Measurements from ENCODE around the gene SCMH1.

- no peak for TF ChIP-seq CTCF (IDR thresholded peaks at IDR 0.05; ENCODE audit: poor library complexity, severe bottlenecking)
- TF ChIP-seq, protein P1, sequence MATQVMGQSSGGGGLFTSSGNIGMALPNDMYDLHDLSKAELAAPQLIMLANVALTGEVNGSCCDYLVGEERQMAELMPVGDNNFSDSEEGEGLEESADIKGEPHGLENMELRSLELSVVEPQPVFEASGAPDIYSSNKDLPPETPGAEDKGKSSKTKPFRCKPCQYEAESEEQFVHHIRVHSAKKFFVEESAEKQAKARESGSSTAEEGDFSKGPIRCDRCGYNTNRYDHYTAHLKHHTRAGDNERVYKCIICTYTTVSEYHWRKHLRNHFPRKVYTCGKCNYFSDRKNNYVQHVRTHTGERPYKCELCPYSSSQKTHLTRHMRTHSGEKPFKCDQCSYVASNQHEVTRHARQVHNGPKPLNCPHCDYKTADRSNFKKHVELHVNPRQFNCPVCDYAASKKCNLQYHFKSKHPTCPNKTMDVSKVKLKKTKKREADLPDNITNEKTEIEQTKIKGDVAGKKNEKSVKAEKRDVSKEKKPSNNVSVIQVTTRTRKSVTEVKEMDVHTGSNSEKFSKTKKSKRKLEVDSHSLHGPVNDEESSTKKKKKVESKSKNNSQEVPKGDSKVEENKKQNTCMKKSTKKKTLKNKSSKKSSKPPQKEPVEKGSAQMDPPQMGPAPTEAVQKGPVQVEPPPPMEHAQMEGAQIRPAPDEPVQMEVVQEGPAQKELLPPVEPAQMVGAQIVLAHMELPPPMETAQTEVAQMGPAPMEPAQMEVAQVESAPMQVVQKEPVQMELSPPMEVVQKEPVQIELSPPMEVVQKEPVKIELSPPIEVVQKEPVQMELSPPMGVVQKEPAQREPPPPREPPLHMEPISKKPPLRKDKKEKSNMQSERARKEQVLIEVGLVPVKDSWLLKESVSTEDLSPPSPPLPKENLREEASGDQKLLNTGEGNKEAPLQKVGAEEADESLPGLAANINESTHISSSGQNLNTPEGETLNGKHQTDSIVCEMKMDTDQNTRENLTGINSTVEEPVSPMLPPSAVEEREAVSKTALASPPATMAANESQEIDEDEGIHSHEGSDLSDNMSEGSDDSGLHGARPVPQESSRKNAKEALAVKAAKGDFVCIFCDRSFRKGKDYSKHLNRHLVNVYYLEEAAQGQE (IDR thresholded peaks at IDR 0.05; ENCODE audit: borderline replicate concordance) = no peak
These were observed 2.0 kb downstream of the SCMH1 start for GRCh38 chr1:41239988-41240610.

Measured in neural cell (in vitro differentiated cells).